Chondrocyte (in vitro differentiated cells): Measurements from ENCODE around the gene TMEM86B. TPM values are rescaled to one million over a fixed set of nuclear protein-coding genes. Genes with fewer than 3 reads are reported as not detected.
A peak's percentile ranks its signal among the peaks of the same experiment; 100 is the strongest.

ENCODE experiments used
- DNase-seq: peaks from one replicate; pipeline ENCODE4 v3.0.0; 2021; ENCODE audit warnings: mixed read lengths, low spot score
- H3K27ac Mint-ChIP-seq: one replicate; pipeline ENCODE4 v1.8.0; 2021; ENCODE audit warnings: mild to moderate bottlenecking, moderate library complexity, mixed read lengths; ENCODE audit not compliant: unreplicated experiment
- H3K27me3 Mint-ChIP-seq: 2 replicates; pipeline ENCODE4 v1.8.0; 2021; ENCODE audit warnings: low read depth, mixed read lengths
- H3K36me3 Mint-ChIP-seq: 2 replicates; pipeline ENCODE4 v1.8.0; 2021; ENCODE audit warnings: low read depth, mixed read lengths
- H3K4me1 Mint-ChIP-seq: 2 replicates; pipeline ENCODE4 v1.8.0; 2021; ENCODE audit warnings: low read depth, mild to moderate bottlenecking, mixed read lengths
- H3K4me3 Mint-ChIP-seq: one replicate; pipeline ENCODE4 v1.8.0; 2021; ENCODE audit warnings: mild to moderate bottlenecking, moderate library complexity, mixed read lengths; ENCODE audit not compliant: unreplicated experiment
- H3K9me3 Mint-ChIP-seq: 2 replicates; pipeline ENCODE4 v1.8.0; 2021; ENCODE audit warnings: low read depth, mixed read lengths
- total RNA-seq: library from RNA; stranded (reverse); gene quantifications from 3 replicates; pipeline ENCODE4 v1.2.1, GENCODE V29; 2021
- TF ChIP-seq, protein P1 (sequence below): fragments of 200-600 bp; sonication (generic); IDR thresholded peaks from 2 replicates; pipeline ENCODE4 v1.5.0; 2021; ENCODE audit warnings: antibody characterized with exemption, mild to moderate bottlenecking, moderate library complexity

Gene TMEM86B
- total RNA-seq, 1 donor from 2014 or later = 1.5 TPM

- TF ChIP-seq, protein P1, sequence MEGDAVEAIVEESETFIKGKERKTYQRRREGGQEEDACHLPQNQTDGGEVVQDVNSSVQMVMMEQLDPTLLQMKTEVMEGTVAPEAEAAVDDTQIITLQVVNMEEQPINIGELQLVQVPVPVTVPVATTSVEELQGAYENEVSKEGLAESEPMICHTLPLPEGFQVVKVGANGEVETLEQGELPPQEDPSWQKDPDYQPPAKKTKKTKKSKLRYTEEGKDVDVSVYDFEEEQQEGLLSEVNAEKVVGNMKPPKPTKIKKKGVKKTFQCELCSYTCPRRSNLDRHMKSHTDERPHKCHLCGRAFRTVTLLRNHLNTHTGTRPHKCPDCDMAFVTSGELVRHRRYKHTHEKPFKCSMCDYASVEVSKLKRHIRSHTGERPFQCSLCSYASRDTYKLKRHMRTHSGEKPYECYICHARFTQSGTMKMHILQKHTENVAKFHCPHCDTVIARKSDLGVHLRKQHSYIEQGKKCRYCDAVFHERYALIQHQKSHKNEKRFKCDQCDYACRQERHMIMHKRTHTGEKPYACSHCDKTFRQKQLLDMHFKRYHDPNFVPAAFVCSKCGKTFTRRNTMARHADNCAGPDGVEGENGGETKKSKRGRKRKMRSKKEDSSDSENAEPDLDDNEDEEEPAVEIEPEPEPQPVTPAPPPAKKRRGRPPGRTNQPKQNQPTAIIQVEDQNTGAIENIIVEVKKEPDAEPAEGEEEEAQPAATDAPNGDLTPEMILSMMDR = no peak
- Mint-ChIP-seq H3K36me3 (peaks cover 5% of the 10 kb centered on the region), H3K27ac (peak overlapping the region; percentile 36)
These were observed 19.7 kb upstream of the TMEM86B start for GRCh38 chr19:55248166-55248675.

DNA sequence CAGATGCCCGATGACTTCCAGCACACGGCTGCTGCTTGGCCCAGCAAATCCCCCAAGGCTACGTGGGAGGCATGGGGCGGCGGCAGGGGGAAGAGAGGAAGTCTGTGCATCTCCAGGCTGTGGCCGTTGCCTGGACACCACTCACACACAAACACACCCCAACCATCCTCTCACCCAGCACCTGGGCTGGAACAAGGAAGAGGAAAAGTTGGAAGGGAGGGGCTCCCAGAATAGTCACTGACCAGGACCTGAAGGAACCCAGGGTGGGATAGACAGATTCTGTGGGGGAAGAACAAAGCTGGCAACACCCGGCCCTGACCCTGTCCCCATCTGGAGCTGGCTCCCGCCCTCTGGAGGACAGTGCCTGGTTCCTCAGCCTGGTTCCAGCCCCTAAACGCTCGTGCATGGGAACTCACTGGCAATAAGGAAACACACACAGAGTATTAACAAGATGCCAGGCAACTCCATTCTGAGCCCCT, 19.1 kb upstream of the TMEM86B start:
- H3K4me3 Mint-ChIP-seq = no peak overlapping the region
- H3K4me1 Mint-ChIP-seq = peaks cover 20% of the 10 kb centered on the region
- peak overlapping the region; percentile 36 for H3K27ac Mint-ChIP-seq
- no peaks in the 10 kb centered on the region for H3K27me3 Mint-ChIP-seq
- DNase-seq = no peak
- H3K36me3 Mint-ChIP-seq = peaks cover 7% of the 10 kb centered on the region
- H3K9me3 Mint-ChIP-seq = no peaks in the 10 kb centered on the region
- TF ChIP-seq, protein P1 = peak; percentile 16

More at GRCh38 chr19:55248166-55248675, 19.7 kb upstream of the TMEM86B start:
- no peak for DNase-seq
- no peak overlapping the region for H3K4me3 Mint-ChIP-seq
- no peaks in the 10 kb centered on the region for H3K9me3 Mint-ChIP-seq
- no peaks in the 10 kb centered on the region for H3K27me3 Mint-ChIP-seq
- H3K4me1 Mint-ChIP-seq = peaks cover 20% of the 10 kb centered on the region

DNA sequence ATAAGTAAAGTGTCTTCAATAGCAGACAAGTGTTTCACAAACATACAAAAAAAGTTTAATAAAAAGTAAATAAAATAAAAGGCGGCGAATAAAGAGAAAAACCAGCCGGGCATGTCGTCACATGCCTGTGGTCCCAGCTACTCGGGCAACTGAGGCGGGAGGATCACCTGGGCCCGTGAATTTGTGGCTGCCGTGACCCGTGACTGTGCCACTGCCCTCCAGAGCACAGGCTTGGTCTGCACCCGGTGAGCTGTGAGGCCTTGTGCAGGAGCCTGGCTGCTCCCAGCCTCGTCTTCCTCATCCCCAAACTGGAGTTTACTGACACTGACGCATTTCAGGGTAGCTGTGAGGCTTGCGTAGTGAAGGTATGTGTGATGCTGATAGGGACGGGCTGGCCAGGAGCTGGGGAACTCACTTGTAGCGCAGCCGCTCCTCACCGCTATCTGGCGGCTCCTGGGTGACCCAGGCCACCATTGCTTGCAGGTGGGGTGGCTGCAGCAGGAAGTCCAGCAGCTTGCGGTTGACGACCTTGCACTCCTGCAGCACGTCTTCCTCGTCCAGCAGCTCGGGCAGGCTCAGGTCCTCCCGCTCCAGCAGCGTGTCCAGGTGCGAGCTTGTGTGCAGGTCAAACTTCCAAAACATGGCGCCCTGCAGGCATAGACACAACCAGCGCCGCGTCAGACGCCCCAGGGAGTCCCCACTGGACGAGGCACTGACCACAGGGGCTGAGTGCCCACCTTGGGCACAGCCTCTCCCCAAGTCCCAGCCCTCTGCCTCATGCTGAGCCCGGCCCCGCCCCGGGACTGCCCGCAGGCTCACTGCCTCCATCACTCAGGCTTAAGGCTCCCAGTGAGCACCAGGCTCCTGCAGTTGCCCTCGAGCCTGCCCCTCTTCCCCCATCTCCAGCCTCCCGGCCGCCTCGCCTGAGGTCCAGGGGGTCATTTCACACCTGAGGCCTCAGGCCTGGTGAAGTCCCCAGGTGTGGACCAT, 18.2 kb upstream of the TMEM86B start:
- peak; percentile 92 for DNase-seq
- Mint-ChIP-seq H3K36me3 (peaks cover 9% of the 10 kb centered on the region), H3K9me3 (no peaks in the 10 kb centered on the region), H3K27ac (no peak overlapping the region), H3K27me3 (no peaks in the 10 kb centered on the region), H3K4me1 (peaks cover 18% of the 10 kb centered on the region), H3K4me3 (no peak overlapping the region)
- TF ChIP-seq, protein P1 = no peak

DNA sequence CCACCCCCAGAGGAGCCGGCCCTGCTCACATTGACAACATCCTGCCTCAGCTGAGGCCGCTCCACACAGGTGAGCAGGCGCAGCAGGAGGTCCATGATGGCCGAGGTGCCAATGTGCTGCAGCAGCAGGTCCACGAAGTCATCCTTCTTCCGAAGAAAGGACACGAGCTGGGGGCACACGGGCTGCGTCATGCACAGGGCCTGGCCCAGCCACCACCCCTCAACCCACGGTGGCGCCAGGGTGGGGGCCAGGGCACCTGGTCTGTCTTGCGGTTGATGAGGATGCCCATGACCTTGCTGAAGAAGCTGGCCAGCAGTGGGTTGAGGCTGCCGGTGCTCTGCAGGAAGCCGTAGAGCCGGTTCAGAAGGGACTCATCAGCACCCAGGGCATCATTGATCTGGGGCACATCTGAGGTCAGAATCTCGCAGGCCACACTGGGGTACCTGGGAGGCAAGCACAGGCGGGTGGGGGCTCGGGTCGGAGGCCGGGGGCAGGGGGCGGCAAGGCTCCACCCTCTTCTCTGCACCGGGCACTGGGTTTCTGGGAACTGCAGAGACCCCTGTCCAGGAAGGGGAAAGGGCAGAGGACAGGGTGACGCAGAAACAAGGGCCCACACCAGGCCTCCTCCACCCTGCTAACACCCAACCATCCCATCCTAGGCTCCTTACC, 16.8 kb upstream of the TMEM86B start:
- H3K36me3 Mint-ChIP-seq = peaks cover 14% of the 10 kb centered on the region
- no peaks in the 10 kb centered on the region for H3K9me3 Mint-ChIP-seq
- TF ChIP-seq, protein P1 = no peak
- no peak for DNase-seq
- no peak overlapping the region for H3K27ac Mint-ChIP-seq
- H3K4me1 Mint-ChIP-seq = peaks cover 15% of the 10 kb centered on the region
- no peak overlapping the region for H3K4me3 Mint-ChIP-seq
- H3K27me3 Mint-ChIP-seq = no peaks in the 10 kb centered on the region
